Neural progenitor cell (in vitro differentiated cells): ENCODE measurements around the gene UQCC2.

Source experiments
- CTCF ChIP-seq: fragments of 200-600 bp; sonication (generic); IDR thresholded peaks from 2 replicates; pipeline ENCODE4 v1.5.1; 2017; ENCODE audit warnings: antibody characterized with exemption, mild to moderate bottlenecking
- EZH2 ChIP-seq: fragments of 200-600 bp; sonication (generic); IDR thresholded peaks from 2 replicates; pipeline ENCODE4 v1.6.1; 2017; ENCODE audit warnings: antibody characterized with exemption, mild to moderate bottlenecking, moderate library complexity

DNA sequence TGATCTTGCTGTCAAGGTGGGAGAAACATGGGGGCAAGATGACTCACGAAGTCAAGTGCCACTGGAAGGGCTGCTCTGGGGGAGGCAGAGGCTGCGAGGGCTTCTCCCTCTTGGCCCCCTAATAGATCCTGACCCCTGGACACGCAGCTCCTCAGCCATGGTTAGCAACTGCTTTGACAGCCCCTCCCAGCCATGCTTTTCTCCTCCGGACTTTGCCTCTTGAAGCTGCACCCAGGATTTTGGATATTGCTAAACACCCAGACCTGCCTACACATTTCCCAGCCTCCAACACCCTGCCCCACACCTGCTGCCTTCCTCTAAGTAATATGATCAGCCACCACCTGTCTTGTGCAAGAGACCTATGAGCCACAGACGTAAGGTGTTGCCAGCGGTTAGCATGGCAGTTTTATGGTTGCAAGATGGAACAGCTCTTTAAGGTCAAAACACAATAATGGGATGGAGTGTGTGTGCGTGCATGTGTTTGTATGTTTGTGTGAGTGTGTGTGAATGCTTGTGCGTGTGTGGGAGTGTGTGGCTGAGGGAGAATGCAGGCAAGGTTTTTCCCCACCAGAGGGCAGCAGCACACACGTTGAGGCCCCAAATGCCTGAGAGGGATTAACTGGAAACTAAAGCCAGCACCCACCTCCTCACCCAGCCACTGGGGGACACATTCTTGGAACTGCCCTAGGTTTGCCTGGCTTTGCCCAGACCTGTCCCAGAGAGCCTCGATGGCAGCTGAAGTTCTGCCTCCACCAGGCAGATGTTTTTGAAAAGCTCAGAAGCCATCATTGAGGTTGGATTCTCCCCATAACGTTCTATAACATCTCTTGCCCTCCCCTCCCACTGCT lies 32.7 kb upstream of the UQCC2 start:
- TF ChIP-seq CTCF (peak; percentile 89), EZH2 (no peak)
